ENCODE data around the gene CRYBA4.

The CRYBA4 gene

GRCh38 chr22:26586556-26587325, 35.0 kb upstream of the CRYBA4 start:
- no peak for TF ChIP-seq JUND (IDR thresholded peaks at IDR 0.05; ENCODE audit: low read depth)
- no peak for DNase-seq (ENCODE audit: low read depth in 1 of 2, low spot score in 1 of 2)
- in situ Hi-C loops (cut with HindIII; ENCODE audit: low pct_unique_long_range_greater_than_20kb, low sequenced_read_pairs): no loop called here

GRCh38 chr22:26587991-26588613, 33.7 kb upstream of the CRYBA4 start:
- no peak for DNase-seq (ENCODE audit: low read depth in 1 of 2, low spot score in 1 of 2)
- in situ Hi-C loops (cut with HindIII; ENCODE audit: low pct_unique_long_range_greater_than_20kb, low sequenced_read_pairs): no loop called here

DNA sequence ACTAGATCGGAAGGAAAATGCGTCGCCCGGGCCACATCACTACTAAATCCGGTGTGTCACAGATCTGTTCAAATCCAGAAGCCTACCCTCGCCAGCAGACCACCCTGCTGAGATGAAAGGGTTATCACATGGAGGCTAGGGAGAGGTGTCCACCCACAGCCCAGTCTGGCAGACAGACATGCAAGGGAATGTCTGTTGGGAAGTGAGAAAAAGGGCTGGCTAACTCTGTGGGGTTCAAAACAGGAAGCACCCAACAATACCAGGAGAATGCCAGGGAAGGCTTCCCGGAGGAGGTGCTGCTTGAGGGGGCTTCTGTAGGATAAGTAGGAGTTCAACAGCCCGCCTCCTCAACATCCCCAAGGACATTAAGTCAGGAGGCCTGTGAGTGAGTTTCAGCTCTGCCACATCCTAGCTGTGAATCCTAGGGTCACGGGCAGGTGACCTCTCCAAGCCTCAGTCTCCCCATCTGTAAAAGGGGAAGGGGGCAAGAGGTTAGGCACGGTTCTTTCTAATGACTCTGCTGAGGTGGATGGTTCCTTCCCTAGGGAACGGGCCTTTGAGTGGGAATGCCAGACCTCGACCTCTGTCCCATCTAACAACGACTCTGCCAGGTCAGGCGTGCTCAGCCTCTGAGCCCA, 32.9 kb upstream of the CRYBA4 start:
- no peak for TF ChIP-seq JUND (IDR thresholded peaks at IDR 0.05; ENCODE audit: low read depth)
- DNase-seq (ENCODE audit: low read depth in 1 of 2, low spot score in 1 of 2): peak in 1 of 2 experiments; percentile 13
- in situ Hi-C loops (cut with HindIII; ENCODE audit: low pct_unique_long_range_greater_than_20kb, low sequenced_read_pairs): no loop called here

More at GRCh38 chr22:26587991-26588613, 33.7 kb upstream of the CRYBA4 start:
- TF ChIP-seq JUND (IDR thresholded peaks at IDR 0.05; ENCODE audit: low read depth): no peak

DNA sequence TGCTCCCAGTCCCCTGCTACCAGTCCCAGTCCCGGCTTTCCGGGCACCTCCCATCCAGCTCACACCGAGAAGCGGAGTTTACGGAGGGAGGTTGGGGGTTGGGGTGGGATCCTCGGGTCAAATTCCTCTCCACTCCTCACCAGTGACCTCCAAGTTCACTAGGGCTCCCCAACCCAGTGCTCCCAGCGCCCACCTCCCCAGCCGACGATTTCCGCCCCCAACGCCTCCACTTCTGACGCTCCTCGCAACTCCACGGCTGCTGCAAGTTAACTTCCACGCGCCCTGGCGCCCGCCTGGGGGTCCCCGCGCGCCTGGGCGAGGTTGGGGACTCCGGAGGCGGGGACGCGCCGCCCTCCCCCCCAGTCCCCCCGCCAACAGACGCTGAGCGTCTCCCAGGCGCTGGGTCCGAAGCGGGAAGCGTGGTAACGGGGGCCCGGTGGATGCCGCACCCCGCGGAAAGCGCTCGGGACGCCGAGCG, 32.4 kb upstream of the CRYBA4 start:
- in situ Hi-C loops (cut with HindIII; ENCODE audit: low pct_unique_long_range_greater_than_20kb, low sequenced_read_pairs): no loop called here
- DNase-seq (ENCODE audit: low read depth in 1 of 2, low spot score in 1 of 2): peak in 1 of 2 experiments; percentile 8
- TF ChIP-seq JUND (IDR thresholded peaks at IDR 0.05; ENCODE audit: low read depth): no peak

- in situ Hi-C loops (cut with HindIII; ENCODE audit: low pct_unique_long_range_greater_than_20kb, low sequenced_read_pairs): no loop called here
- no peak for TF ChIP-seq JUND (IDR thresholded peaks at IDR 0.05; ENCODE audit: low read depth)
- peak; percentile 47 to 78 for DNase-seq (ENCODE audit: low read depth in 1 of 2, low spot score in 1 of 2)
Measured at GRCh38 chr22:26589845-26590736, 31.7 kb upstream of the CRYBA4 start, which contains the start of gene TPST2. TPST2 (minus strand) TSS chr22:26590132; CDS start chr22:26541630, 48,502 bp downstream.

DNA sequence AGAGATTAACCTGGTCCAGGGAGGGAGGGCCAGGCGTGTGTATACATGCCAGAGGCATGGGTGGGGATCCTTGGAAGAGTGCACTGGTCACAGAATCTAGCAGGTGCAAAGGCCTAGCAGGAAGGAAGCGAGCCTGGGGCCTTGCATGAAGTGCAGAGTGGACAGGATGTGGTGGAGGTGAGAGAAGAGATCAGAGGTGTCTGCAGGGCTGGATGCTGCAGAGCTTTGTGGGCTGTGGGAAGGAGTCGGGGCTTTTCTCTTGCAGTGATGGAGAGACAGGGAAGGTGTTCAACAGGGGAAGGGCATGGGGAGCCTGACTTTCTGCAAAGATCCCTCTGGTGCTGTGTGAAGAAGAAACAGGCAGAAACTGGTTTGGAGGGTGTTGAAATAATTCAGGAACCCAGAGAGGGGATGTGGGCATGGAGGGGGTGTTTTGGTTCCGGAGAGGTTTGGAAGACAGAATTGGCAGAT, 29.3 kb upstream of the CRYBA4 start:
- DNase-seq (ENCODE audit: low read depth in 1 of 2, low spot score in 1 of 2): no peak
- TF ChIP-seq JUND (IDR thresholded peaks at IDR 0.05; ENCODE audit: low read depth): no peak
- in situ Hi-C loops (cut with HindIII; ENCODE audit: low pct_unique_long_range_greater_than_20kb, low sequenced_read_pairs): no loop called here

DNA sequence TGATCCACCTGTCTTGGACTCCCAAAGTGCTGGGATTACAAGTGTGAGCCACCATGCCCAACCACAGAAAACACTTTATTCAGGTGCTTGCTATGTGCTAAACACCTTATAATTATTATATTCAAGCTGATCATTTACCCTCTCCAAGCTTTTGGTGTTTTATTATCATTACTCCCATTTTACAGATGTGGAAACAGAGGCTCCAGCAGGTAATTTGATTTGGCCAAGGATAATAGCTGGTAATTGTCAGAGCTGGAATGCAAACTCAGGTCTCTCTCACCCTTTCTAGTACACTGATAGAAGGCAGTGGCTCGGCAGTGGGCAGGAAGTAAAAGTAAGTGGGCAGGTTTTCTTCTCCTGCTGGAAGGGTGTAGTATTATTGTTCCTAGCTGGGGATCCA, 28.0 kb upstream of the CRYBA4 start:
- in situ Hi-C loops (cut with HindIII; ENCODE audit: low pct_unique_long_range_greater_than_20kb, low sequenced_read_pairs): no loop called here
- no peak for DNase-seq (ENCODE audit: low read depth in 1 of 2, low spot score in 1 of 2)
- no peak for TF ChIP-seq JUND (IDR thresholded peaks at IDR 0.05; ENCODE audit: low read depth)

- no peak for TF ChIP-seq JUND (IDR thresholded peaks at IDR 0.05; ENCODE audit: low read depth)
- in situ Hi-C loops (cut with HindIII; ENCODE audit: low pct_unique_long_range_greater_than_20kb, low sequenced_read_pairs): no loop called here
- no peak for DNase-seq (ENCODE audit: low read depth in 1 of 2, low spot score in 1 of 2)
Measured at GRCh38 chr22:26597026-26597425, 24.7 kb upstream of the CRYBA4 start.

GRCh38 chr22:26597480-26597879, 24.3 kb upstream of the CRYBA4 start:
- in situ Hi-C loops (cut with HindIII; ENCODE audit: low pct_unique_long_range_greater_than_20kb, low sequenced_read_pairs): no loop called here

GRCh38 chr22:26599505-26599904, 22.3 kb upstream of the CRYBA4 start:
- TF ChIP-seq JUND (IDR thresholded peaks at IDR 0.05; ENCODE audit: low read depth): no peak
- in situ Hi-C loops (cut with HindIII; ENCODE audit: low pct_unique_long_range_greater_than_20kb, low sequenced_read_pairs): no loop called here
- DNase-seq (ENCODE audit: low read depth in 1 of 2, low spot score in 1 of 2): no peak

More at GRCh38 chr22:26597480-26597879, 24.3 kb upstream of the CRYBA4 start:
- DNase-seq (ENCODE audit: low read depth in 1 of 2, low spot score in 1 of 2): no peak
- TF ChIP-seq JUND (IDR thresholded peaks at IDR 0.05; ENCODE audit: low read depth): no peak

- TF ChIP-seq JUND (IDR thresholded peaks at IDR 0.05; ENCODE audit: low read depth): no peak
- DNase-seq (ENCODE audit: low read depth in 1 of 2, low spot score in 1 of 2): no peak
- in situ Hi-C loops (cut with HindIII; ENCODE audit: low pct_unique_long_range_greater_than_20kb, low sequenced_read_pairs): no loop called here
Measured at GRCh38 chr22:26601726-26602125, 20.0 kb upstream of the CRYBA4 start.

GRCh38 chr22:26602127-26602526, 19.6 kb upstream of the CRYBA4 start:
- no peak for TF ChIP-seq JUND (IDR thresholded peaks at IDR 0.05; ENCODE audit: low read depth)
- in situ Hi-C loops (cut with HindIII; ENCODE audit: low pct_unique_long_range_greater_than_20kb, low sequenced_read_pairs): no loop called here

More at GRCh38 chr22:26602127-26602526, 19.6 kb upstream of the CRYBA4 start:
- no peak for DNase-seq (ENCODE audit: low read depth in 1 of 2, low spot score in 1 of 2)

Data from T47D (cell line).